DLD1 (cell line): ENCODE results near the gene GDF2.

Experiments
- in situ Hi-C: cut with HindIII; loops from 2 replicates; pipeline ENCODE4 v1.10.0; 2017; ENCODE audit warnings: low sequenced_read_pairs

The GDF2 gene

DNA sequence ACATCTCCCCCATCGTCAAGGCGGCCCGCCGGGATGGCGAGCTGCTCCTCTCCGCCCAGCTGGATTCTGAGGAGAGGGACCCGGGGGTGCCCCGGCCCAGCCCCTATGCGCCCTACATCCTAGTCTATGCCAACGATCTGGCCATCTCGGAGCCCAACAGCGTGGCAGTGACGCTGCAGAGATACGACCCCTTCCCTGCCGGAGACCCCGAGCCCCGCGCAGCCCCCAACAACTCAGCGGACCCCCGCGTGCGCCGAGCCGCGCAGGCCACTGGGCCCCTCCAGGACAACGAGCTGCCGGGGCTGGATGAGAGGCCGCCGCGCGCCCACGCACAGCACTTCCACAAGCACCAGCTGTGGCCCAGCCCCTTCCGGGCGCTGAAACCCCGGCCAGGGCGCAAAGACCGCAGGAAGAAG is 12.2 kb upstream of the GDF2 start:
- in situ Hi-C loops, result loop anchor here (25.0 kb wide), 1 partner anchor 273 kb away; no protein-coding TSS in a partner anchor

DNA sequence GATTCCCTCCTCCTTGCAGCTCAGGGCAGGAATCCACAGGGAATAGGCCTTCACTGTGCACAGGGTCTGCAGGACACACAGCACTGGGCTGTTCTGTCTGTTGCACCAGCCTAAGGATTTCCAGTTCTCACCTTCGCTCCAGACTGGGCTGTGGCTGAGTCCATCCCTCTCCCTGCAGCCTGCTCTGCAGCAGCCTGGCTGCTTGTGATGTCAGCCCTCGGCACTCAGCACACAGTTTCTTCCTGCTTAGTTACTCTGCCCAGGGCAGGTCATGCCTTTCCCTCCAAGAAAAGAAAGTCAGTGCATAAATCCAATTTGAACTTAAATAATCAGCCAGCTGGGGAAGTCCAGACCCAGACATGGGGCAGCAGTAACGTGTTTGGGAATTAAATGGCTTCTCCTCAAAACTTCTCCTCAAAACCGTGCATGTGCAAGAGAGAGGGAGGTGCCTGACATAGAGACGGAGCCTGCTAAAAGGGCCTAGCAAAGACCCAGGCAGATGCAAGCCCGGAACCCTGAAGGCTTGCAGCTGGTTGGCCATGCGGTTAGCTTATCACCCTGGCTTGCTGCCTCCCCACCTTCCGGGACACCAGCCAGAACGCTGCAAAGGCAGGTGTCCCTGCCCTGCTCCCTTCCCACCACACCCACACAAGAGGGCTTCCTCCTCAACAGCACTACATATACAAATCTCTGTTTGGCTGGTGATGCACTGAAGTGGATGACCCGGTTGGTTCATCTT is 10.9 kb upstream of the GDF2 start:
- in situ Hi-C loops, result loop anchor here (25.0 kb wide), 1 partner anchor 274 kb away; no protein-coding TSS in a partner anchor

DNA sequence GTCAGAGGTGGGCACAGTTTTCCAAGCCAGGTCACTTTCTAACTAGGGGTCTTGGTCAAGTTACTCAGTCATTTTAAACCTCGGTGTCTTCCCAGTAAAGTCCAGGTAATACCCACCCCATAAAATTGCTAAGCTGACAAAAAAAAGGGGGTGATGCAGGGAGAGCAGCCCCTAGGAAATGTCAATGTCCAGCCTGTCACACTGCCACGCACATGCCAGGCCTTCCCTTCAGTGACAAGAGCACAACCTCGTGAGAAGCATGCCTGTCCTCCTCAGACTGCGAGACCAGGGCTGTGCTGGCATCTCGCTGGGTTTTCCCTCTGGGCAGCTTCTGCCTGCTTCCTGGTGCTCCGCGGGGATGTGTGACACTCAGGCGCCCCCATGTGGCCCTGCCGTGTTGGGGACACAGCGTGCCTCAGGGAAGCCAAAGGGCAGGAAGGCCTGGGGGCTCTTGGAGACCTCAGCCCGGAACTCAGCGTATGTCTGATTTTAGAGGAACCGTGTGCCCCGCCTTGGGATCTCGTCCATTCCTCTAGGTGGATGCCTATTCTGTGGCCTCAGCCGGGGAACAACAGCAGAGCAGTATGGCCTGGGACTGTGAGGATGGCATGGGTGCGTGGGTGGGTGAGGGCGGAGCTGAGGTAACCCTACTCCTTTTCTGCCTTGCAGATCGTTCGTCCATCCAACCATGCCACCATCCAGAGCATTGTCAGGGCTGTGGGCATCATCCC is 10.2 kb upstream of the GDF2 start:
- in situ Hi-C loops, result loop anchor here (25.0 kb wide), 1 partner anchor 275 kb away; no protein-coding TSS in a partner anchor

DNA sequence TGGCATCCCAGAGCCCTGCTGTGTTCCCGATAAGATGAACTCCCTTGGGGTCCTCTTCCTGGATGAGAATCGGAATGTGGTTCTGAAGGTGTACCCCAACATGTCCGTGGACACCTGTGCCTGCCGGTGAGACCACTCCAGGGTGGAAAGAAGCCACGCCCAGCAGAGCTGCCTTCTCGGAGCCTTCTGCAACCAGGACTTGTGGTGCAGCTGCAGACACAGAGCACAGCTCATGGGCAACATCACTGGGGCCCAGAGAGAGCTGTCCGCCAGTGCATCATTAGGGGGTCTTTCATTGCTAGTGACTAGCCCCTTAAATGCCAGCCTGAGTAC is 9.6 kb upstream of the GDF2 start:
- in situ Hi-C loops, result loop anchor here (25.0 kb wide), 1 partner anchor 275 kb away; no protein-coding TSS in a partner anchor

DNA sequence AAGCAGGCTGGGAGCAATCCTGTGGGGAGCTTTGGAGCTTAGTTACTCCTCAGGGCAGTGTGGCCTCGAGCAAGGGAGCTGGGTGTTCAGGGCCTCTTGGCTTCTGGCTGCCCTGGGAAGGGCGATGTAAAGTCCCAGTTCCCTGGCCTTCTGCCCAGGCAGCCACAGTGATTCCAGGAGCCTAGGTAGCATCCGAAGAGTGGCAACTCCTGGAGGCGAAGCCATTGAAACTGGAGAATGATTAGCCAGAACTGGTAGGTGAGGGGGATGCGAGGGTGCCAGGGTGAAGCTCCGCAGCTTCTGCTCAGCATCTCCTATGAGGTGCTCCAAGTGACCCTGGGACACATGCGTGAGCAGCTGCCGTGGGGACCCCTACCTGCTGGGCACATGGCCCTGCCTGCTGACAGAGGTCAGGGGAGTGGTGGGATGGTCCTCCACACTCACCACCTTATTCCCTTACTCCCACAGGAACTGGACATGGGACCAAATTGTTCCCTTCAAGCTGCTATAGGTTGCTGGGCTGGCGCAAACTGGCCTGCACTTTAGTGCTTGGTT is 7.8 kb upstream of the GDF2 start:
- in situ Hi-C loops, result loop anchor here (25.0 kb wide), 1 partner anchor 277 kb away; no protein-coding TSS in a partner anchor

DNA sequence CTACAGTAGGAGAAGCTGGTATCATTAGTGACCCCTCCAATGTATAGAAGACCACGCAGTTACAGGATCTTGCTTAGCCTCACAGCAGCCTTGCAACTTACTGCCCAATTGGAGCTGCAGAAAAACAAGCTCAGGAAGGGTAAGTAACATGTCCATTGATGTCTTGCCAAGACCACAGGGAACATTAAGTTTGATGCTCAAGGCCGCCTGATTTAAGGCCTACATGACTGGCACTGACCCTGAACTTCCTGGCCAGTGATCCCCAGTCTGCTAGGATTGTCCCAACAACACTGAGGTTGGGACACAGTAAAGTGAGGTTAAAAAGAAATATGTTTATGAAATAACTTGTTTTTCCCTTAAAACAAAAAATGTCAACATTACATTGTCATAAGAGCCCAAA is 6.8 kb upstream of the GDF2 start:
- in situ Hi-C loops, result loop anchor here (25.0 kb wide), 1 partner anchor 278 kb away; no protein-coding TSS in a partner anchor

DNA sequence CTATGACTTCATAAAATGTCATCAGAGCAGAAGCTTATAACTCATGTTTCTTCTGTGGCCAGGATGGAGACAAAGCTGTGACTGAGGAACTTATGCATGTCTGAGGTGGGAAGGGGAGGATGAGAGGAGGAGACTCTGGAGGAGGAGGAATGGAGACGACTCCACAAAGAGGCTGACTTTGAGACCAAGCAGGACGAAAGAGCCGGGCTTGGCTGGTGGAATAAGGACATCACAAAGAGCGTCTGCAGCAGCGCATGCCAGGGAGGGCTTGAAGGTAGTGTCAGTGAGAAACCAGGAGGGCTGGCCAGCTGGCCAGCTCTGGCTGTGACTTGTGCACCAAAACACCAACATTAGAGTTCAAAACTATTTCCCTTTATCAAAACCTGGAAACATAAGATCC is 6.1 kb upstream of the GDF2 start:
- in situ Hi-C loops, result loop anchor here (25.0 kb wide), 1 partner anchor 279 kb away; no protein-coding TSS in a partner anchor

DNA sequence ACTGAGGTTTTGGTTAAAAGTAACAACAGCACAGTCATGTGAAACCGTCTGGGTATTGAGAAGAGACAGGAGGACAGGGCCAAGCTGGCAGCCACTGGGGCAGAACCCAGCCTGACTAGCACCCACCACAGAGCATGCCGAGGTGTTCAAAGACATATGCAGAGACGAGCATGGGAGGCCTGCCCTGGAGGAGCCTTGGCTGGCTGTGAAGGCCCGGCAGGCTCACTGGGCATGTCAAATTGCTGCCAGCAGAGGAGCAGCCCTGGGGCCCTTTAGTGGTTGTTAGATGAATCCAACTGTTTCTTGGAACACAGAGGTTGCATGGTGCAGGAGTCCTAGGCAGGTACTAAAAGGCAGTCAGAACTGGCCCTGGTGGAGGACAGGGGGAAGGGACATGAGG is 5.0 kb upstream of the GDF2 start:
- in situ Hi-C loops, result loop anchor here (25.0 kb wide), 1 partner anchor 280 kb away; no protein-coding TSS in a partner anchor

DNA sequence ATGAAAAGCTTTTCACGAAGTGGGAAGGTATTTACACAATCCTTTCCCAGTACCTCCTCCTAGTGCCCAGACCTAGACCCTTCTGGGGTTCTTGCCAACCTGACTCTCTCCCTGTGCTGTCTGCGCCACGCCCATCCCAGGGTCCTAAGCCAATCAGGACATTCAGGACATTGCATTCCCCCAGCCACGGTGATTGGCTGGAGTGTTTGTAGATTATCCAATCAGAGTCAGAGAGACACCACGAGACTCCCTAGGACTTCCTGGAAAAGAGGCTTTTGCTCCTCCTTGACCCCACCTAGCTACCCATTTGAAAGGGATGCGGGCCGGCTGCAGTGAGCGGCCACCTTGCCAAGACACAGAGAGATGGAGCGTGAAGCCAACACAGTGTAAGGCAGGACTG is 3.5 kb upstream of the GDF2 start:
- in situ Hi-C loops, result loop anchor here (25.0 kb wide), 1 partner anchor 281 kb away; no protein-coding TSS in a partner anchor

DNA sequence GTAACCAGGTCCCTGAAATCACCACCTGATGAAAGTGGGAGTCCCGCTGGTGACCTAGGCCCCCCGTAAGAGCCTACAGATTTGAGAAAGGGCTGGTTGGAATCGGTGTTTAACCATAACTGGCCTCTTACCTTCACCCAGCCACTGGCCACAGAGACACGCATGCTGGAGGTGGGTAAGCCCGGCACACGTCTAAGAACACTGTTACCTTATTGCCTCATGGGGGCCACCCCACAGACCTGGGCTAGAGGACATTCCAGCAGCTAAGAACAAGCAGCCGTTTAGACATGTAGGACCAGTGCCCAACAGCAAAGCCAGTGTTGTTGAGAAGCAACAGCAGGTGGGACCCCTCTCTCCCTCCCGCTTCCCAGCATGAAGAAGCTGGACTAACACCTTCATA is 2.5 kb upstream of the GDF2 start:
- in situ Hi-C loops, result loop anchor here (25.0 kb wide), 1 partner anchor 282 kb away; no protein-coding TSS in a partner anchor

DNA sequence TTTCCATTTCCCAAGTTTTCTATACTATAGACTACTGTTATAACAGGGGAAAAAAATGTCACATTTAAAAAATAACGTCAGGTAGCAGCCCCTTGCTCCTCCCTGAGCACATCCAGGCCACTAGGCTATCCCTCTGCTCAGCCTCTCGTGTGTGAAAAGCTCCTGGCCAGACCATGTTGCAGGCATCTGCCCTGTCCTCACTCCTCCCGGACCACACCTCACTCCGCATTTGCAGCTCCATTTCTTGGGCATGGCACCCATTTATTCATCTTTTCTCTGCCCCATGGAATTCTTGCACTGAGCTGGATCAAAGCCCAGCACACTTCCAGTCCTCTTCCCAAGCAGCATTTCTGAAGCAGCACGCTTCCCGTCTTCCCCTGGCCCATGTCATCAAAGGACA is 1.4 kb upstream of the GDF2 start:
- in situ Hi-C loops, result loop anchor here (25.0 kb wide), 1 partner anchor 284 kb away; no protein-coding TSS in a partner anchor

DNA sequence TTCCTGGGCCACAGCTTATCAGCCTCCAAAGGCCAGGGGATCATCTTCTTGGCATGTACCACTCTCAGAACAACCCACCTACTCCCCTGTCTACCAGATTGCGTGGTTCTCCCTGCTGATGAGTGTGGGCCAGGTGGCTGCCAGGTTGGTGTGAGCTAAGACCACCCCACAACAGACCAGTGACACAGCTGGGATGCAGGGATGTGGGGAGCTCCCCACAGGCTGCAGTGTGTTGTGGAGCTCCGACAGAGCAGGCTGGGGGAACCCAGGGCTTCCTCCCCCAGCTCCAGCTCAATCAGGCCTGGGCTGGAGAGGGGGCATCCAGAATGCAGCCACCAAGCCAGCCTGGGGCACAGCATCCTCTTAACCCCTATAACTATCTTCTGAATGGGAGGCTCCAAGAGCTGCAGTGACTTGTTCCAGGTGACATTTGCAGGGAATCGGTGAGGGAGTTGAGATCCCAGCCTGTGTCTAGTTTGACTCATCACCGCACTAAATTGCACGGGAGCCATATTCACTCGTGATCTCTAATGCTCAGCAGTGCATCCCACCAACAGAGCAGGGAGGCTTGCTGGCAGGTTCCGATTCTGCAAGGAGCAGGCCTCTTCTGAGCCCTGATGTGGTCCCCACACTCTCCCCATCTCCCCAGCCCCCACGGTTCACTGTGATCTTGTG is 596 bp upstream of the GDF2 start:
- in situ Hi-C loops, result loop anchor here (25.0 kb wide), 1 partner anchor 284 kb away; no protein-coding TSS in a partner anchor

DNA sequence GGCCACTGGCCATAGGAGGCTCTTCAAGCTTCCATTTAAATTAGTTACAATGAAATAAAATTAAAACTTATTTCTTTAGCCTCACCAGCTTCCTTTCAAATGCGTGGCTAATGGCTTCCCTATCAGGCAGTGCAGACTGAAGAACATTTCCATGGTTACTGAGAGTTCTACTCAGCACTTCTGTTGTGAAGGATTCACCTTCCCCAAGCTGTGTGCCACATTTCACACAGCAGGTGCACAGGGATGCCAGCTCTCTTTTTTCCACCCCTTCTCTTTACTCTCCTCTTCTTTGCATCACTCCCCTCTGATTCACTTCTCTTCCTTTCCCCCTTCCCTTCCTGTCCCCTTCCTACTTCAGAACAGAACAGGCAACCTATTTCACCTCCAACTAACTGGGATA is 833 bp downstream of the GDF2 start:
- in situ Hi-C loops, result loop anchor here (25.0 kb wide), 1 partner anchor 286 kb away; no protein-coding TSS in a partner anchor

DNA sequence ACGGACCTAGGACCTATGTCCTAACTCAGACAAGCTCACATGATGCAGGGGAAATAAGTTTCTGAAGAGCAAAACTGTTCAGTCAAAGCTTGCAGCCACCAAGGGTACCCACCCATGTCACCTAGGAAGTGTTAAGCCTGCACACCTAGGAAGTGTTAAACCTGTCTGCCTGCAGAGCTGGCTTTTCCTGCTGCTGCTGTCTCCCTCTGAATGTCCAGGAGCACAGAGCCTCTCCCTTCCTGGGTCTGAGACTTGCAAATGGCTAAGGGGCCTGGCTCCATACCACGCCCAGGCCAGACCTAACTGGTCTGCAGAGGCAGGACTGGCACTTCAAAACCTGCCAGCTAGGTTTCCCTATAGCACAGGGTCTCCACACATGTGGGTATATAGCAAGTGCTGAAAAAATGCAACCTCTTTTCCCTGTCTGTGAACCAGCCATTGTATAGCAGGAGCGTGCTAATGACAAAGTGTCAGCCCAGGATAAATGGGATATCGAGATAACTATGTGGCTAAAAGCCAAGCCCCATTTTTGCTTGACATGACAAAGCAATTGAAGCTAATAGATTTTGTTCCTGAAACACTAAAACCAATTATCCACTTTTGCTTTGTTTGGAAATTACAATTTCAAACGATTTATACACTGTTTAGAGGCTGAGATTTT is 1.5 kb downstream of the GDF2 start:
- in situ Hi-C loops, result loop anchor here (25.0 kb wide), 1 partner anchor 286 kb away; no protein-coding TSS in a partner anchor

DNA sequence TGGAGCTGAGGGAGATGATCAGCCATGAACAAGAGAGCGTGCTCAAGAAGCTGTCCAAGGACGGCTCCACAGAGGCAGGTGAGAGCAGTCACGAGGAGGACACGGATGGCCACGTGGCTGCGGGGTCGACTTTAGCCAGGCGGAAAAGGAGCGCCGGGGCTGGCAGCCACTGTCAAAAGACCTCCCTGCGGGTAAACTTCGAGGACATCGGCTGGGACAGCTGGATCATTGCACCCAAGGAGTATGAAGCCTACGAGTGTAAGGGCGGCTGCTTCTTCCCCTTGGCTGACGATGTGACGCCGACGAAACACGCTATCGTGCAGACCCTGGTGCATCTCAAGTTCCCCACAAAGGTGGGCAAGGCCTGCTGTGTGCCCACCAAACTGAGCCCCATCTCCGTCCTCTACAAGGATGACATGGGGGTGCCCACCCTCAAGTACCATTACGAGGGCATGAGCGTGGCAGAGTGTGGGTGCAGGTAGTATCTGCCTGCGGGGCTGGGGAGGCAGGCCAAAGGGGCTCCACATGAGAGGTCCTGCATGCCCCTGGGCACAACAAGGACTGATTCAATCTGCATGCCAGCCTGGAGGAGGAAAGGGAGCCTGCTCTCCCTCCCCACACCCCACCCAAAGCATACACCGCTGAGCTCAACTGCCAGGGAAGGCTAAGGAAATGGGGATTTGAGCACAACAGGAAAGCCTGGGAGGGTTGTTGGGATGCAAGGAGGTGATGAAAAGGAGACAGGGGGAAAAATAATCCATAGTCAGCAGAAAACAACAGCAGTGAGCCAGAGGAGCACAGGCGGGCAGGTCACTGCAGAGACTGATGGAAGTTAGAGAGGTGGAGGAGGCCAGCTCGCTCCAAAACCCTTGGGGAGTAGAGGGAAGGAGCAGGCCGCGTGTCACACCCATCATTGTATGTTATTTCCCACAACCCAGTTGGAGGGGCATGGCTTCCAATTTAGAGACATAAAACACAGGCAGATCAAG is 3.3 kb downstream of the GDF2 start:
- in situ Hi-C loops, result no loop called here

DNA sequence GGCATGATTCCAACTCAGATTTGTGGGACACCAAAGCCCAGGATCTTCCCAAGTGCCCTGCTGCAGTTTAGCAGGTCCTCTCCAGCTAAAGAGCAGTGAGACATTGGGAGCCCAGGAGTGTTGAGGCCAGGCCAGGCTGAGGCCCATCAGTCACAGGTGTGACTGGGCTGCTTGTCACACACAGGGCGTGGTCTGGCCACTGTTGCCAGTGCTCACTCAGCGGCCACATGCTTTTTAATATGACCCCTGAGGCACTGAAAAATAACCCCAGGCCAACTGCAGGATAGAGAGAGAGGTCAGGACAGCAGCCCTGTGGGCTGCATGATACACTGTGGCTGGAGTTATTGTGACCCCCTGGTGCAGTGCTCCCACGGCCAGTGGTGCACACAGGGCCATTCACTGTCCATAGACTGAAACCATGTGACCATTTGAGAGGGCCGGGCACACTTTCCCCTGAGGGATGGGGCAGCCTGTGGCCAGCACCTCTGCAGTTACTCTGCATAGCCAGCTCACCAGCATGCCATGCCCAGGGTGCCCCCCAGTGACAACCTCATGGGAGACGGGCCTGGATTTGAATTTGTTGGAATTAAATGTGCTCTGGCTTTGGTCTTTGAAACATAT is 4.2 kb downstream of the GDF2 start:
- in situ Hi-C loops, result no loop called here

DNA sequence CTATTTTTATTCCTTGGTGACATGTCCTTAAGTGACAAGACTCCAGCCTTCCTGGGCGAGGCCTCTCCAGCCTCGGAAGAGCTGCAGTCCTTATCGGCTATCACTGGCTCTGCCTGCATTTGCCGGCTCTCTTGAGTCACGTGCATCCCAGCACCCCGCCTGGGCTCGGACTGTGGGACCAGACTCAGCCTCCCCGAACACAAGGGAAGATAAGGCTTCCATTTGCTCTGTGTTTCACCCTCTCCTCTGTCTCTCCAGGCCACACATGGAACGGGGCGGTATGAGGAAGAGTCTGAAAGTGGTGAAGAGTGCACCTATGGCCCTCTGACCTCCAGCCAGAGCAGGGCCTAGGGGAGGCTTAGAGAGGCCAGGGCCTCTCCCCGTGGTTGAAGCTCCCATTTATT is 4.7 kb downstream of the GDF2 start:
- in situ Hi-C loops, result no loop called here

DNA sequence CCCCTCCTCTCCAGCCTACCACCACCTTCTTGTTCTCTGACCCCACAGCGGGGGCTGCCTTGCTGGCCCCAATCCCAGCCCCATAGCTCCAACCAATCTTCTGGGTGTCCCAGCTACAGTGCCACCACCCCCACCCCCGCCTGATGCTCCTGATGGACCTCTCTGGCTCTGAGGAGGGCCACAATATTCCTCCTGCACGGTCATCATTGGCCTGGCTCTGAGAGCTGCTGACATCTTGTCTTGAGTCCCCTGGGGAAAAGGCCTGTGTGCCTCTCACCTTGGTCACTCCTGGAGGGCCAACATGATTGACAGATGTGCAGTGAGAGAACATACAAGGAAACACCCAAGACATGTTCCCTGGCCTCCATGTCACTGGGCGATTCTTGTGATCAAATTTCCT is 7.6 kb downstream of the GDF2 start:
- in situ Hi-C loops, result no loop called here

DNA sequence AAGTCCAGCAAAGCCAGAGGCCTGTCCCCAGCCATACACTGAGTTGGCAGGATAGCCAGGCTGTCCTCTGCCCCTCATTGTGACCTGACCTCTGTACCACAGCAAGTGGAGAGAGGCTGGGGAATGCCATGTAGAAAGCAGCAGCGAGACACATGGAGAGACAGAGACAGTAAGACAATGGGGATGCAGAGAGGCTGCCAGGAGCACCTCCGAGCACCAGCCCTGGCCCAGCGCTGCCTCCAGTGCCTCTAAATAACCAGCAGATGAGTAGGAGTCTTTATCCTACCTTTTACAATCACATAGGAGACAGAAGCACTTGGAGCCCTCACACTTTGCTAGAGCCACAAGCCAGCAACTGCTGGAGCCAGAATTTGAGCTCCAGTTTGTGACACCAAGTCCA is 8.1 kb downstream of the GDF2 start:
- in situ Hi-C loops, result no loop called here
